ENCODE results near the gene SLC2A9. TPM values are rescaled to one million over a fixed set of nuclear protein-coding genes. Genes with fewer than 3 reads are reported as not detected.

Gene SLC2A9
- total and polyA plus RNA-seq, 2 donors (not counting 3 experiments of a cell fraction or from before 2014, with no cell fraction given): 1.6 to 1.8 TPM

GRCh38 chr4:9923195-9923812 lies 98.0 kb downstream of the SLC2A9 start:
- dilution Hi-C loops (cut with MboI; ENCODE audit: extremely low pct_ligation_motif_present, low sequenced_read_pairs) (no loop called here), intact Hi-C loops (cut with micrococcal nuclease) (no loop called here)
- Histone ChIP-seq H3K27ac (ENCODE audit: insufficient read depth, low read depth, low read length) (no peak overlapping the region), H3K79me2 (ENCODE audit: control insufficient read depth, insufficient read depth, low read length) (no peaks in the 10 kb centered on the region), H2AFZ (ENCODE audit: low read depth, low read length) (no peak overlapping the region), H3K9me3 (replicated peaks; ENCODE audit: control insufficient read depth, insufficient read depth, low read length) (no peaks in the 10 kb centered on the region), H3K4me3 (replicated peaks in 1 of 3; ENCODE audit: insufficient read depth in 1 of 3, low read depth in 1 of 3, low read length in 3 of 3) (no peak overlapping the region), H3K4me1 (ENCODE audit: control insufficient read depth, extremely low read depth, insufficient read depth, low read length) (no peaks in the 10 kb centered on the region), H4K20me1 (replicated peaks; ENCODE audit: control insufficient read depth, extremely low read depth, insufficient read depth, low read length) (no peaks in the 10 kb centered on the region), H3K27me3 (ENCODE audit: control insufficient read depth in 2 of 2, insufficient read depth in 2 of 2, low read length in 2 of 2) (no peaks in the 10 kb centered on the region), H3K9me1 (replicated peaks; ENCODE audit: control insufficient read depth, extremely low read depth, insufficient read depth, low read length) (no peaks in the 10 kb centered on the region), H3K36me3 (ENCODE audit: control insufficient read depth in 2 of 2, extremely low read depth in 1 of 2, insufficient read depth in 2 of 2, low read length in 2 of 2) (no peaks in the 10 kb centered on the region), H3K4me2 (ENCODE audit: insufficient read depth, low read length) (no peak overlapping the region), H3K9ac (replicated peaks; ENCODE audit: extremely low read depth, insufficient read depth, low read length) (no peak overlapping the region)
- ChIA-PET POLR2A (no interaction called here), CTCF (no interaction called here)
- no peak for TF ChIP-seq EZH2 (IDR thresholded peaks at IDR 0.05; ENCODE audit: borderline replicate concordance, low read depth, low read length, severe bottlenecking)
- no peak for TF ChIP-seq GATA2 (IDR thresholded peaks at IDR 0.05; ENCODE audit: insufficient read depth, insufficient read length, low read depth, low read length)
- TF ChIP-seq MYC (IDR thresholded peaks at IDR 0.05; ENCODE audit: low read depth, low read length): no peak
- no peak for TF ChIP-seq FOS (IDR thresholded peaks at IDR 0.05; ENCODE audit: borderline replicate concordance, insufficient read depth, low read length)
- TF ChIP-seq POLR2AphosphoS5 (IDR thresholded peaks at IDR 0.05; ENCODE audit: insufficient read depth, low read depth, low read length): no peak
- BruUV-seq (replicated peaks): no TSS peak
- DNase-seq (ENCODE audit: low read depth, low spot score) (no peak), FAIRE-seq (no peak)

GRCh38 chr4:9921326-9921725 lies 100.0 kb downstream of the SLC2A9 start:
- Histone ChIP-seq H3K4me1 (ENCODE audit: control insufficient read depth, extremely low read depth, insufficient read depth, low read length) (no peaks in the 10 kb centered on the region), H3K9ac (replicated peaks; ENCODE audit: extremely low read depth, insufficient read depth, low read length) (no peak overlapping the region), H3K9me1 (replicated peaks; ENCODE audit: control insufficient read depth, extremely low read depth, insufficient read depth, low read length) (no peaks in the 10 kb centered on the region), H3K27me3 (ENCODE audit: control insufficient read depth in 2 of 2, insufficient read depth in 2 of 2, low read length in 2 of 2) (no peaks in the 10 kb centered on the region), H3K27ac (ENCODE audit: insufficient read depth, low read depth, low read length) (no peak overlapping the region), H3K4me3 (replicated peaks in 1 of 3; ENCODE audit: insufficient read depth in 1 of 3, low read depth in 1 of 3, low read length in 3 of 3) (no peak overlapping the region), H3K9me3 (replicated peaks; ENCODE audit: control insufficient read depth, insufficient read depth, low read length) (no peaks in the 10 kb centered on the region), H3K36me3 (ENCODE audit: control insufficient read depth in 2 of 2, extremely low read depth in 1 of 2, insufficient read depth in 2 of 2, low read length in 2 of 2) (no peaks in the 10 kb centered on the region), H2AFZ (ENCODE audit: low read depth, low read length) (no peak overlapping the region), H3K79me2 (ENCODE audit: control insufficient read depth, insufficient read depth, low read length) (no peaks in the 10 kb centered on the region), H4K20me1 (replicated peaks; ENCODE audit: control insufficient read depth, extremely low read depth, insufficient read depth, low read length) (no peaks in the 10 kb centered on the region), H3K4me2 (ENCODE audit: insufficient read depth, low read length) (no peak overlapping the region)
- no TSS peak for BruUV-seq (replicated peaks)
- intact Hi-C loops (cut with micrococcal nuclease) (no loop called here), dilution Hi-C loops (cut with MboI; ENCODE audit: extremely low pct_ligation_motif_present, low sequenced_read_pairs) (no loop called here)
- ChIA-PET CTCF (no interaction called here), POLR2A (no interaction called here)
- DNase-seq (ENCODE audit: low read depth, low spot score) (no peak), FAIRE-seq (no peak)
- TF ChIP-seq POLR2A (IDR thresholded peaks at IDR 0.05; ENCODE audit: low read depth, low read length): no peak
- no peak for TF ChIP-seq POLR2AphosphoS5 (IDR thresholded peaks at IDR 0.05; ENCODE audit: insufficient read depth, low read depth, low read length)
- no peak for TF ChIP-seq GATA2 (IDR thresholded peaks at IDR 0.05; ENCODE audit: insufficient read depth, insufficient read length, low read depth, low read length)
- TF ChIP-seq CTCF (IDR thresholded peaks at IDR 0.05; ENCODE audit: extremely low read depth in 1 of 2, insufficient read depth in 1 of 2, low read depth in 1 of 2, low read length in 2 of 2): no peak
